Activated CD4-positive, alpha-beta memory T cell treated with anti-CD3 and anti-CD28 coated beads for 36 hours (primary cell): Measurements from ENCODE around the gene JAM2. TPM values are rescaled to one million over a fixed set of nuclear protein-coding genes. Genes with fewer than 3 reads are reported as not detected.

Experiments used
- CTCF ChIA-PET: fragments of 350-600 bp; sonication (Branson Sonifier 250); formaldehyde crosslinking; loops from one replicate; lab custom pipeline; 2021; ENCODE audit warnings: antibody characterized with exemption, inconsistent platforms; lab: Charles Lee
- POLR2A ChIA-PET: fragments of 350-600 bp; sonication (Branson Sonifier 250); formaldehyde crosslinking; loops from one replicate; lab custom pipeline; 2021; ENCODE audit warnings: antibody characterized with exemption; lab: Charles Lee
- DNase-seq: peaks from one replicate; pipeline ENCODE4 v3.0.0-alpha.2; 2020
- H3K27ac Mint-ChIP-seq: one replicate; pipeline ENCODE4 v1.8.0; 2021; ENCODE audit warnings: mixed read lengths
- H3K27me3 Mint-ChIP-seq: one replicate; pipeline ENCODE4 v1.8.0; 2021; ENCODE audit warnings: mixed read lengths
- H3K36me3 Mint-ChIP-seq: one replicate; pipeline ENCODE4 v1.8.0; 2021; ENCODE audit warnings: mixed read lengths
- H3K4me1 Mint-ChIP-seq: one replicate; pipeline ENCODE4 v1.8.0; 2021; ENCODE audit warnings: low read depth, mixed read lengths
- H3K4me3 Mint-ChIP-seq: one replicate; pipeline ENCODE4 v1.8.0; 2021; ENCODE audit warnings: mild to moderate bottlenecking, mixed read lengths
- H3K9me3 Mint-ChIP-seq: one replicate; pipeline ENCODE4 v1.8.0; 2021; ENCODE audit warnings: mixed read lengths
- intact Hi-C: fragments of 100-400 bp; cut with micrococcal nuclease; formaldehyde crosslinking; loops from one replicate; pipeline ENCODE4 v1.15.1; 2023
- total RNA-seq, 2 experiments: library from RNA; stranded (reverse); gene quantifications; one replicate each; pipeline ENCODE4 v1.2.3, GENCODE V29; 2021

JAM2 gene
- total RNA-seq, 2 experiments from 2014 or later: 0.58 to 1.2 TPM

DNA sequence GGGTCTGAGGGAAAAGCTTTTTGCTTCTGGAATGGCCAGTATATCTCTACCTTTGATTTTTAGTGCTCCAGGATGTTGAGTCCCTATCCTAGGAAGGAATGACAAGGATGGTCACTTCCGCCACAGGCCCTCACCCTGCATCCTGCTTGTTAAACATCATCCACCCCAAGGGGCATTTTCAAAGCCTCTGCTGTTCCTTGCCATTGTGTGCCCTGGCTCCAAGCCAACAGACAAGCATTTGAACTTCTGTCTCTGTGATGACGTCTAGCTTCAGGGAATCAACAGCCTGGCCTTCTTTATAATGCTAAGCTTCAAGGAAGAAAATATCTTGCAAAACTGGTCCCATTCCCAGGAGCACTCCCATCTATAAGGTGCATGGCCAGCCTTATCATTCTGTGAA lies 12.3 kb upstream of the JAM2 start:
- H3K27ac Mint-ChIP-seq: no peak overlapping the region
- no peak for DNase-seq
- no peaks in the 10 kb centered on the region for H3K4me1 Mint-ChIP-seq
- ChIA-PET POLR2A (no interaction called here), CTCF (interaction anchor here (1.3 kb wide), 1 partner anchor 19 kb away, joined by 7 read pairs; no protein-coding TSS in a partner anchor)
- no peak overlapping the region for H3K4me3 Mint-ChIP-seq
- no peaks in the 10 kb centered on the region for H3K9me3 Mint-ChIP-seq
- H3K27me3 Mint-ChIP-seq: no peaks in the 10 kb centered on the region
- intact Hi-C loops: no loop called here
- H3K36me3 Mint-ChIP-seq: no peaks in the 10 kb centered on the region

DNA sequence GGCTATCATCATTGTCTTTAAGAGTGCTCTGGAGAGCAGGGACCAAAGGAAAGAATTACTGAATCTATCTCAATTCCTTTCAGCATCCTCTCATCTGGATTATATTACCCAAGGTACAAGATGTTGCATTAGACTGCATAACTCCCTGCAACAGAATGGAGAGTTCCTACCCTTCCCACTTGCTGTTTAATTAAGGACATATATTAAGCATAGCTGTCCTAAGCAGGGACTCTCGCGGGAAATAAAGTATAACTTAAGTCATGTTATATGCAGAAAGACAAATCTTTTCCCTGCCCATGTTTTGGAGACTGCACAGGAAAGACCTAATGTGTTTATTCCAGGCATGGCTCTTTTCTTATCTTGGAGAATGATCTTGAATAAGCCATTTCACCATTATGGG lies 6.8 kb upstream of the JAM2 start:
- H3K4me3 Mint-ChIP-seq: no peak overlapping the region
- H3K9me3 Mint-ChIP-seq: no peaks in the 10 kb centered on the region
- peaks cover 16% of the 10 kb centered on the region for H3K27me3 Mint-ChIP-seq
- H3K36me3 Mint-ChIP-seq: no peaks in the 10 kb centered on the region
- no peak for DNase-seq
- intact Hi-C loops: no loop called here
- ChIA-PET POLR2A (no interaction called here), CTCF (no interaction called here)
- H3K27ac Mint-ChIP-seq: no peak overlapping the region
- H3K4me1 Mint-ChIP-seq: peaks cover 12% of the 10 kb centered on the region

DNA sequence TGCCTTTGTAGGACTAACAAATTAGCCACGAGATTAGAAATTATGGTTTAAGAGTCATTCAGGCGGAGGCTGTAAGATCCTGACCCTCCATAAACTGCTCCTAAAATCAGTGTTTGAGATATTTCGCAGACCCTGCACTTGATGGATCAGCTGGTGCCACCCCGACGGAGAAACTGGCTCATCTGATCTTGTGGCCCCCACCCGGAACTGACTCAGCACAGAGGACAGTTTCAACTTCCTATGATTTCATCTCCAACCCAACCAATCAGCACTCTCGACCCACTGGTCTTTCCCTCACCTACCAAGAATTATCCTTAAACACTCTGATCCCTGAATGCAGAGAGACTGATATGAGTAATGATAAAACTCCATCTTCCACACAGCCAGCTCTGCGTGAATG lies 3.7 kb upstream of the JAM2 start:
- no peak overlapping the region for H3K27ac Mint-ChIP-seq
- H3K4me1 Mint-ChIP-seq: peaks cover 25% of the 10 kb centered on the region
- DNase-seq: peak; percentile 18
- peaks cover 20% of the 10 kb centered on the region for H3K27me3 Mint-ChIP-seq
- H3K36me3 Mint-ChIP-seq: no peaks in the 10 kb centered on the region
- CTCF ChIA-PET: interaction anchor here (1.3 kb wide), 1 partner anchor 27 kb away, joined by 5 read pairs; no protein-coding TSS in a partner anchor
- intact Hi-C loops: no loop called here
- no peak overlapping the region for H3K4me3 Mint-ChIP-seq
- no peaks in the 10 kb centered on the region for H3K9me3 Mint-ChIP-seq
- POLR2A ChIA-PET: no interaction called here

DNA sequence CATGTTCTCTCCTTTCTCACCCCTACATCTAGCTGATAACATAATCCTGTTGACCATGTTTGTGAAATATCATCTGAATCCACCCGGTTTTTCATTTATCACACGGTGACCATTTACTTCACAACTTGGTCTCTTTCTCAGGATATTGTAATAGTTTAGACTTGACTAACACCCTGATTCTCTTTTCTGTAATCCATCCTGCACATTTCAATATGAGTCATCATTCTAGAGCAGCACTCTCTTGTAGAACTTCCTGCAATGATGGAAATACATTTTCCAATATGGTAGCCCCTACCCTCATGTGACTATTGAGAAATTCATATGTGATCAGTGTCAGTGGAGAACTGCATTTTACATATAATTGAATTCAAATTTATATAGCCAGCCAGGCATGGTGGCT lies 2.3 kb upstream of the JAM2 start:
- POLR2A ChIA-PET: no interaction called here
- Mint-ChIP-seq H3K27ac (no peak overlapping the region), H3K9me3 (no peaks in the 10 kb centered on the region), H3K36me3 (no peaks in the 10 kb centered on the region), H3K4me3 (no peak overlapping the region), H3K27me3 (peaks cover 26% of the 10 kb centered on the region), H3K4me1 (peaks cover 30% of the 10 kb centered on the region)
- CTCF ChIA-PET: interaction anchor here (1.3 to 2.0 kb wide), 2 partner anchors 28 to 72 kb away, joined by 5 read pairs; no protein-coding TSS in a partner anchor
- intact Hi-C loops: no loop called here
- no peak for DNase-seq

DNA sequence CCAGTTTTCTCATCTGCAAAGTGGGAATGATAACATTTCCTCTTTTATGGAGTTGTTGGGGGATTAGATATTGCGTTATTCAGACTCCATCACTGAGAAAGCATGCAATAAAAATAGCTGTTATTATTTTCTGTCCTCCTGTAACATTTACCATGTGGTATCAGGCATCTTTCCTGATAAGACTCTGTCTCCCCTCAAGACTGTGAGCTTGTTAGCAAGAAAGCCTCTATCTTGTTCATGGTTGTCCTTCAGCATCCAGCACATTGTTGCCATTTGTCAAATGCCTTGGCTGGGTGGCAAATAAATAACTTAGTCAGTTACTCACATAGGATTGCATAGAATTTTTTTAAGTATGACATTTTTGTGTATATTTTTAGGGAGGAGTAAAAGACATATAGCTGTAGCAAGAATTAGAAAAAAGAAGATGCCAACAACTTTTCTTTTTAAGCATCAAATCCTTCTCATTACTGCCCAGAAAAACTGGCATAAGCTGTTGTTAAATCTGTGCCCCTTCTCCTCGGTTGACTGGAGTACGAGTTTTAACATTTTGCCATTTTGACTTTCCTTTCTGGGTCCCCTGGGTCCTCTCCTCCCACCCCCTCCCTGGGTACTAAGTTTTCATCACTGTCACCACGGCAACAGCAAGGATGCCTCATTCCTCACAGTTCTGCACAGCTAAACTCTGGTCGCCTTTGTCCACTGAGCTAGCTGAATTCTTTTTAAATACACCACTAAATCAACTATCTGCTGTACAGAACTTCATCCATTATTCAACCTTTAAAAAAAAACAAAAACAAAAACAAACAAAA lies 1.0 kb upstream of the JAM2 start:
- intact Hi-C loops: no loop called here
- H3K27me3 Mint-ChIP-seq: peaks cover 26% of the 10 kb centered on the region

DNA sequence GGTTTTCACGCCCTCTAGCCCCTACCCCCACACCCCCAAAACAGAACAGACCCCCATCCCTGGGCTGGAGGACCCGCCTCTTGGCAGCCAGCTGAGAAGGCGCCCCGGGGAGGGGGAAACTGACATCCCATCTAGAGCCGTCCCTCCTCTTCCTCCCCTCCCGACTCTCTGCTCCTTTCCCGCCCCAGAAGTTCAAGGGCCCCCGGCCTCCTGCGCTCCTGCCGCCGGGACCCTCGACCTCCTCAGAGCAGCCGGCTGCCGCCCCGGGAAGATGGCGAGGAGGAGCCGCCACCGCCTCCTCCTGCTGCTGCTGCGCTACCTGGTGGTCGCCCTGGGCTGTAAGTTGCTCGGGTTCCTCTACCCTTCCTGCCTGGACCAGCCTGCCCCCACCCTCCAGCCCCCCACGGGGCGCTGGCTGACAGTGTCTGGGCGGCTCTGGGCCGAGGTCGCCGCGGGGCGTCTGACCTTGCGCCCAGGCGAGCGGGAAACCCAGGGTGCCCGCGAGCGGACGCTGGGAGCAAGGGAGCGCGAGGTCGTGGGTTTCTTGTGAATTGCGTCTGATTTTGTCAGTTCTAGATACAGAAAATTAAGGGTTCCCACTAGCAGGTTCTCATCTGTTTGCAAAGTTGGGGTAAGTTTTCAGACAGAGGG lies 618 bp downstream of the JAM2 start:
- H3K27me3 Mint-ChIP-seq: peaks cover 25% of the 10 kb centered on the region
- no peaks in the 10 kb centered on the region for H3K9me3 Mint-ChIP-seq
- peak; percentile 58 for DNase-seq
- POLR2A ChIA-PET: interaction anchor here (1.0 kb wide), 1 partner anchor 31 kb away, joined by 3 read pairs; no protein-coding TSS in a partner anchor
- CTCF ChIA-PET: interaction anchor here (0.8 to 2.4 kb wide), 2 partner anchors 31 to 69 kb away, joined by 4 to 23 read pairs; no protein-coding TSS in a partner anchor
- H3K4me1 Mint-ChIP-seq: peaks cover 30% of the 10 kb centered on the region
- intact Hi-C loops: loop anchor here (1.0 kb wide), 2 partner anchors 31 to 95 kb away; partner anchors contain the start of genes ATP5PF and GABPA
- H3K36me3 Mint-ChIP-seq: no peaks in the 10 kb centered on the region
- no peak overlapping the region for H3K27ac Mint-ChIP-seq
- H3K4me3 Mint-ChIP-seq: peak overlapping the region; percentile 57

More for the DNA sequence above, 1.0 kb upstream of the JAM2 start:
- Mint-ChIP-seq H3K4me3 (no peak overlapping the region), H3K36me3 (no peaks in the 10 kb centered on the region), H3K4me1 (peaks cover 30% of the 10 kb centered on the region), H3K9me3 (no peaks in the 10 kb centered on the region), H3K27ac (no peak overlapping the region)
- POLR2A ChIA-PET: no interaction called here
- CTCF ChIA-PET: interaction anchor here (1.1 to 2.4 kb wide), 3 partner anchors 30 to 164 kb away, joined by 3 to 23 read pairs (median 5); no protein-coding TSS in a partner anchor
- no peak for DNase-seq

DNA sequence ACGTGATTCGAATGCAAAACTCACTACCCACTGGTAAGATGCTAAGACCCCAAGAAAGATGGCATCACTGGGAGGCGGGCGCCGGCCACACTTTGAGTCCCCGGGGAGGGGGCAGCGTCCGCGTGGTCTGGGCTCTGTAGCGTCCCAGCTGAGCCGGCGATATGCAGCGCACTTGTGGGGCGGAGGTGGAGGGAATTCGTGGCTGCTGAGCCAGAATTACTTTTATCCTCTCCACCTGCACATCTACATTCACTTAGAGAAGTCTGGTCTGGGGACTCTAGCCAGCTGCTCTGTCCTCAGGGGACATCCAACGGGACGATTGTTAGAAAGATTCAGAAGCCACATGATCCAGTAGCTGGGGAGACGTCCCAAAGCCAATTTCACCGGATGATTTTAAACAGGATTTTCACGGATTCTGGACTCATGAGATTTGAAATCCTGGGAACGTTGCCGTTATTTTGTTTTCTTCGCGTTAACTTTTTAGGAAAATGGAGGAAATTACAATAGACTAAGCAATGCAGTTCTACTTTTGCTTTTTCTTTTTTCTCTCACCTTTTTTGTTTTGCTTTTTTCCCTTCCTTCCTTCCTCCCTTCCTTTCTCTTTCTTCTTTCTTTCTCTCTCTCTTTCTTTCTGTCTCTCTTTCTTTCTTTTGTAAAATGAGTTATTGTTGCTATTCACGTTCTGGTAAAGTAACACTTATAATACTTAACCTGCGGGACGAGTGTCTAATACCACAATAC lies 1.3 kb downstream of the JAM2 start:
- H3K4me3 Mint-ChIP-seq: peak overlapping the region; percentile 57
- peak; percentile 18 for DNase-seq
- H3K9me3 Mint-ChIP-seq: no peaks in the 10 kb centered on the region
- H3K36me3 Mint-ChIP-seq: no peaks in the 10 kb centered on the region
- POLR2A ChIA-PET: interaction anchor here (1.0 kb wide), 1 partner anchor 32 kb away, joined by 3 read pairs; no protein-coding TSS in a partner anchor
- no peak overlapping the region for H3K27ac Mint-ChIP-seq
- intact Hi-C loops: no loop called here
- peaks cover 25% of the 10 kb centered on the region for H3K4me1 Mint-ChIP-seq
- H3K27me3 Mint-ChIP-seq: peaks cover 18% of the 10 kb centered on the region
- CTCF ChIA-PET: interaction anchor here (0.7 kb wide), 1 partner anchor 83 kb away, joined by 4 read pairs; no protein-coding TSS in a partner anchor

DNA sequence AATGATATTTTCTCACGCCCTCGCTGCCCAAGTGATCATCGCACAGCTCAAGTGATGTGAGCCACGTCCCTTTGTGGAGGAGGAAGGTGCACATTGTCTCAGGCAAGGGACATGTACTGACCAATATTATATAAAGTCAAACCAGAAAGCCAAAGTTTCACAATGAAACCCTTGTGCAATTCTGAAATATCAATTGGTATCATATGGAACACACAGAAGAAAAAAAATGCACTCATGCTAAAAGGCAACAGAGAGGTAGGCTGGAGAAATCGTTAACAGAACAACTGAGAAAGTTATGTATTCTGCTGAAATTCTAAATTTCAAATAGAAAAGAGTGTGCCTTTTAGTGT lies 1.9 kb downstream of the JAM2 start:
- ChIA-PET CTCF (interaction anchor here (0.7 kb wide), 1 partner anchor 82 kb away, joined by 4 read pairs; no protein-coding TSS in a partner anchor), POLR2A (interaction anchor here (1.0 kb wide), 1 partner anchor 32 kb away, joined by 3 read pairs; no protein-coding TSS in a partner anchor)
- Mint-ChIP-seq H3K36me3 (no peaks in the 10 kb centered on the region), H3K27me3 (peaks cover 15% of the 10 kb centered on the region), H3K4me3 (peak overlapping the region; percentile 53), H3K4me1 (peaks cover 23% of the 10 kb centered on the region), H3K9me3 (no peaks in the 10 kb centered on the region), H3K27ac (no peak overlapping the region)
- intact Hi-C loops: no loop called here
- no peak for DNase-seq

DNA sequence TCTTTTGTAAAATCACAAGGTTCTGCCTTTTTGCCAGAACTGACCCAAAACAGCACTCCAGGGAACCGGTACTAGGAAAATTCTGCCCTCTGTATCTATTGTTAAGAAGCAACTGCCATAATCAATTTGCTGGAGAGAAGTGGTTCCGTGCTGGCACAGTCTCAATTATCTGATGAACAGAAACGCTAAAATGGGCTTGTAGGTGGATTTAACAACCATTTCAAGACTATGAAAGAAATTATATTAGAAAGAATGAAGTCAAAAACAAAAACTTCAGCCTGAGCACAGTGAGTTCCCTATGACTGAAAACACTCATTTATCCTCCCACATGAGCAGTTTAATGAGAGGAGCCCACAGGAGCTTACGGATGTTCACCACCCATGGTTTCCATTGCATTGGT lies 4.4 kb downstream of the JAM2 start:
- Mint-ChIP-seq H3K36me3 (no peaks in the 10 kb centered on the region), H3K9me3 (no peaks in the 10 kb centered on the region)

DNA sequence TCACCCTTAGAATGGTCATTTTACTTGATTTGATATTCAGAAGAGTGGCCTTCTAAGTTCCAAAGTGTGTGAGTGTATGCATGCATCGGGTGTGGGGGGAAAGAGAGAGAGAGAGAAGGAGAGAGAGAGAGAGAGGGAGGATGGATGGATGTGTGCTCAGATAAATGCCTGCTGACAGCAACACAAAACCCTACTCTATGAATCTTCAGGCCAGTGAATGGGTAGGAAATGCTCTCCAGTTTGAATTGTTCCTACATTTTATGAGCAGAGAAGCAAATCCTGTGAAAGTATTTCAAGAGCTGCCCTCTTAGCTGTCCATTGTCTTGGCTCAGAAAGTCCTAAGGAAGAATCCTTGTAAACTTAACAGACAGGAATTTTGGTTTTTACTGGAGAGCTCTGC lies 7.4 kb downstream of the JAM2 start:
- intact Hi-C loops: no loop called here
- Mint-ChIP-seq H3K4me1 (no peaks in the 10 kb centered on the region), H3K36me3 (no peaks in the 10 kb centered on the region), H3K4me3 (no peak overlapping the region), H3K9me3 (no peaks in the 10 kb centered on the region), H3K27me3 (peaks cover 2% of the 10 kb centered on the region), H3K27ac (no peak overlapping the region)
- ChIA-PET POLR2A (no interaction called here), CTCF (no interaction called here)
- no peak for DNase-seq

More for the DNA sequence above, 4.4 kb downstream of the JAM2 start:
- DNase-seq: no peak
- peaks cover 12% of the 10 kb centered on the region for H3K4me1 Mint-ChIP-seq
- H3K27me3 Mint-ChIP-seq: peaks cover 11% of the 10 kb centered on the region
- H3K4me3 Mint-ChIP-seq: no peak overlapping the region
- ChIA-PET POLR2A (no interaction called here), CTCF (interaction anchor here (1.9 kb wide), 1 partner anchor 35 kb away, joined by 7 read pairs; no protein-coding TSS in a partner anchor)
- no peak overlapping the region for H3K27ac Mint-ChIP-seq
- intact Hi-C loops: loop anchor here (2.0 kb wide), 1 partner anchor 65 kb away; no protein-coding TSS in a partner anchor

DNA sequence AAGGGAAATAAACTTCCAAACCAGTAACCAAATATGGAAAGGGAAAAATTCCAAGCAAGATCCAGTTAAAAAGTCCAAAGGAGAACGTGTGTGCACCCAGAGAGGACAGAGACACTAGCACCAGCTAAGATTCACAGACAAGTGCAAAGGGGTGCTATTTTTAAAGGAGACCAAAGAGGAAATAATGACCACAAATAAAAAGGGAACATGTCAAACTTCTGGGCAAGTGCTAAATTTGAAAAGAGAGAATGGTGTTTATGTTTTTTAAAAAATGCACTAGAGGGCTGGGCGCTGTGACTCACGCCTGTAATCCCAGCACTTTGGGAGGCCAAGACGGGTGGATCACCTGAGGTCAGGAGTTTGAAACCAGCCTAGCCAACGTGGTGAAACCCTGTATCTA lies 8.6 kb downstream of the JAM2 start:
- H3K27me3 Mint-ChIP-seq: peaks cover 2% of the 10 kb centered on the region
- intact Hi-C loops: no loop called here
- CTCF ChIA-PET: no interaction called here

More for the DNA sequence above, 8.6 kb downstream of the JAM2 start:
- Mint-ChIP-seq H3K9me3 (no peaks in the 10 kb centered on the region), H3K36me3 (no peaks in the 10 kb centered on the region), H3K4me3 (no peak overlapping the region), H3K27ac (no peak overlapping the region), H3K4me1 (no peaks in the 10 kb centered on the region)
- DNase-seq: no peak
- POLR2A ChIA-PET: no interaction called here
